ENCODE results near the gene SYT7. TPM values are rescaled to one million over a fixed set of nuclear protein-coding genes. Genes with fewer than 3 reads are reported as not detected.

The SYT7 gene
- total and polyA plus RNA-seq, 4 donors, result 2.1 to 114 (median 30.8) TPM

DNA sequence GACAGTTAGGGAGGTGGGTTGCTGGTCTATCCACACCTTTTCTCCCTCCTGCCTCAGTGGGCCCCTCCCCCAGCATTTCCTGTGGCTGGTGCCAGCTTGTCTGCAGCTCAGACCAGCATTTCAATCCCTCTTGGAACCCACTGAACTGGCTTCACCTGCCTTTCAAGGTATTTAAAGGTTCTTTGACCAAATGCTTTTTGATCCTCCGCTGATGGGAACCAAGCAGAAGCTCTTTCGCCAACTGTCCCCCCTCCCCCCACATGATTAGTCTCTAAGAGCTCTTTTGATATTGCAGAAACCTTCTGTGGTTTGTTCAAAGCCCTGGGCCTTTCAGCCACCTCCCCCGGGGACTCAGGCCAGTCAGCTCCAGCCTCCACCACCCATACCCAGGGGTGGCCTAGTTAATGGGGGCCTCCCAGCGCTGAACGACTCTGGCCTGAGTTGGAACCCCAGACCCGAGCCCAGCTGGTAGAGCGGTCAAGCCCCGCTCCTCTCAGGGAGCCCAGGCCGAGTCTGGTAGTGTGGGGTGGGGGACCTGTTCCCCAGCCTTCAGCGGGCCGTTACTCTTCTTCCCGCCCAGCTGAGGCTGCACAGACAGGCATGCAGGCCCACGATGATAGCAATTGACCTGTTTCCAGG, 6.0 kb upstream of the SYT7 start:
- H3K9ac ChIP-seq (ENCODE audit: low read depth in 1 of 2, low read length in 2 of 2), result no peak overlapping the region
- H3K27me3 ChIP-seq (ENCODE audit: control insufficient read depth in 4 of 4, insufficient read depth in 4 of 4, low read length in 3 of 4), result peaks cover 0 to 6% (median 2%) of the 10 kb centered on the region in 4 donors
- TF ChIP-seq SP1 (IDR thresholded peaks at IDR 0.05), result no peak
- no peak for TF ChIP-seq TAF1 (conservative IDR thresholded peaks at IDR 0.05)
- no peak for TF ChIP-seq GABPA (IDR thresholded peaks at IDR 0.05 in 1 of 2, conservative IDR thresholded peaks at IDR 0.05 in 1 of 2)
- no peak for TF ChIP-seq FOXA2 (IDR thresholded peaks at IDR 0.05)
- no peak for TF ChIP-seq EGR1 (IDR thresholded peaks at IDR 0.05; ENCODE audit: low read depth in 2 of 2)
- no peak for TF ChIP-seq JUND (IDR thresholded peaks at IDR 0.05)
- no peak for TF ChIP-seq RXRA (IDR thresholded peaks at IDR 0.05)
- TF ChIP-seq CTCF (IDR thresholded peaks at IDR 0.05; ENCODE audit: low read depth, low read length, missing input control), result no peak
- TF ChIP-seq, protein P1, sequence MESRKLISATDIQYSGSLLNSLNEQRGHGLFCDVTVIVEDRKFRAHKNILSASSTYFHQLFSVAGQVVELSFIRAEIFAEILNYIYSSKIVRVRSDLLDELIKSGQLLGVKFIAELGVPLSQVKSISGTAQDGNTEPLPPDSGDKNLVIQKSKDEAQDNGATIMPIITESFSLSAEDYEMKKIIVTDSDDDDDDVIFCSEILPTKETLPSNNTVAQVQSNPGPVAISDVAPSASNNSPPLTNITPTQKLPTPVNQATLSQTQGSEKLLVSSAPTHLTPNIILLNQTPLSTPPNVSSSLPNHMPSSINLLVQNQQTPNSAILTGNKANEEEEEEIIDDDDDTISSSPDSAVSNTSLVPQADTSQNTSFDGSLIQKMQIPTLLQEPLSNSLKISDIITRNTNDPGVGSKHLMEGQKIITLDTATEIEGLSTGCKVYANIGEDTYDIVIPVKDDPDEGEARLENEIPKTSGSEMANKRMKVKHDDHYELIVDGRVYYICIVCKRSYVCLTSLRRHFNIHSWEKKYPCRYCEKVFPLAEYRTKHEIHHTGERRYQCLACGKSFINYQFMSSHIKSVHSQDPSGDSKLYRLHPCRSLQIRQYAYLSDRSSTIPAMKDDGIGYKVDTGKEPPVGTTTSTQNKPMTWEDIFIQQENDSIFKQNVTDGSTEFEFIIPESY (IDR thresholded peaks at IDR 0.05), result no peak
- no peak overlapping the region for H3K4me3 ChIP-seq (ENCODE audit: low read depth in 1 of 3, low read length in 3 of 3)
- no peak for DNase-seq (ENCODE audit: low spot score)
- H3K9me3 ChIP-seq (ENCODE audit: control insufficient read depth in 4 of 4, low read length in 3 of 4), result no peaks in the 10 kb centered on the region
- no peak overlapping the region for H3K27ac ChIP-seq (ENCODE audit: low read depth in 1 of 2, low read length in 2 of 2)
- peaks cover 0 to 14% (median 6%) of the 10 kb centered on the region in 4 donors for H3K4me1 ChIP-seq (ENCODE audit: control insufficient read depth in 4 of 4, insufficient read depth in 4 of 4, low read length in 3 of 4)
- H3K36me3 ChIP-seq (ENCODE audit: control insufficient read depth in 4 of 4, insufficient read depth in 3 of 4, low read depth in 1 of 4, low read length in 3 of 4), result no peaks in the 10 kb centered on the region
- 69% methylated on average over 13 of the region's 13 CpGs for WGBS

- Histone ChIP-seq H3K27ac (ENCODE audit: low read depth in 1 of 2, low read length in 2 of 2) (no peak overlapping the region), H3K4me1 (ENCODE audit: control insufficient read depth in 4 of 4, insufficient read depth in 4 of 4, low read length in 3 of 4) (peaks cover 3 to 25% (median 10%) of the 10 kb centered on the region in 4 donors), H3K36me3 (ENCODE audit: control insufficient read depth in 4 of 4, insufficient read depth in 3 of 4, low read depth in 1 of 4, low read length in 3 of 4) (no peaks in the 10 kb centered on the region), H3K9me3 (ENCODE audit: control insufficient read depth in 4 of 4, low read length in 3 of 4) (no peaks in the 10 kb centered on the region), H3K27me3 (ENCODE audit: control insufficient read depth in 4 of 4, insufficient read depth in 4 of 4, low read length in 3 of 4) (peaks cover 0 to 6% (median 2%) of the 10 kb centered on the region in 4 donors), H3K4me3 (ENCODE audit: low read depth in 1 of 3, low read length in 3 of 3) (no peak overlapping the region), H3K9ac (ENCODE audit: low read depth in 1 of 2, low read length in 2 of 2) (no peak overlapping the region)
- WGBS, result 67% methylated on average over 3 of the region's 3 CpGs
- TF ChIP-seq CTCF (IDR thresholded peaks at IDR 0.05; ENCODE audit: low read depth, low read length, missing input control) (no peak), FOXA1 (IDR thresholded peaks at IDR 0.05) (no peak), HNF4G (IDR thresholded peaks at IDR 0.05) (no peak), RAD21 (IDR thresholded peaks at IDR 0.05) (no peak), TAF1 (conservative IDR thresholded peaks at IDR 0.05) (no peak), NR2F2 (IDR thresholded peaks at IDR 0.05) (no peak), REST (IDR thresholded peaks at IDR 0.05) (no peak), YY1 (IDR thresholded peaks at IDR 0.05) (no peak), EGR1 (IDR thresholded peaks at IDR 0.05; ENCODE audit: low read depth in 2 of 2) (no peak)
- TF ChIP-seq, protein P2, sequence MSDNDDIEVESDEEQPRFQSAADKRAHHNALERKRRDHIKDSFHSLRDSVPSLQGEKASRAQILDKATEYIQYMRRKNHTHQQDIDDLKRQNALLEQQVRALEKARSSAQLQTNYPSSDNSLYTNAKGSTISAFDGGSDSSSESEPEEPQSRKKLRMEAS (IDR thresholded peaks at IDR 0.05), result no peak
- DNase-seq (ENCODE audit: low spot score), result no peak
These were observed 4.2 kb upstream of the SYT7 start for GRCh38 chr11:61585115-61585514.

Data from liver (tissue), 9 donors.